Adrenal gland (tissue), 12 donors: Measurements from ENCODE around the gene MEIS3. TPM values are rescaled to one million over a fixed set of nuclear protein-coding genes. Genes with fewer than 3 reads are reported as not detected.
A peak's percentile ranks its signal among the peaks of the same experiment; 100 is the strongest.

Experiments
- DNase-seq, 7 donors: peaks; one replicate each; pipeline ENCODE4 v3.0.0-alpha.2; 2019 to 2020
- H3K27ac ChIP-seq, 5 donors: fragments of 200-600 bp; sonication (generic) in 4 of 5; 1 replicate in 3 of 5; 2 replicates in 2 of 5; pipeline versions ENCODE4 v1.5.1 to v1.8.0; 2016 to 2020; ENCODE audit warnings: mild to moderate bottlenecking in 1 of 5
- H3K27me3 ChIP-seq: fragments of 200-600 bp; 2 replicates; pipeline ENCODE4 v1.8.0; 2021
- H3K36me3 ChIP-seq, 2 donors: fragments of 200-600 bp; replicated peaks in 1 of 2; 1 replicate in 1 of 2; 2 replicates in 1 of 2; pipeline versions ENCODE4 v1.5.1 to v1.8.0; 2018 to 2022
- H3K4me1 ChIP-seq, 2 donors: fragments of 200-600 bp; replicated peaks in 1 of 2; 1 replicate in 1 of 2; 2 replicates in 1 of 2; pipeline versions ENCODE4 v1.5.1 to v1.8.0; 2018 to 2021
- H3K4me3 ChIP-seq, 4 donors: fragments of 200-600 bp; sonication (generic) in 3 of 4; one replicate each; pipeline ENCODE4 v1.5.1; 2016 to 2018
- H3K9me3 ChIP-seq, 3 donors: fragments of 200-600 bp; sonication (generic) in 1 of 3; replicated peaks in 1 of 3; 1 replicate in 2 of 3; 2 replicates in 1 of 3; pipeline versions ENCODE4 v1.5.1 to v1.8.0; 2016 to 2021
- CTCF ChIP-seq, 6 experiments: fragments of 450-650 bp in 4 of 6; fragments of 200-600 bp in 2 of 6; sonication (generic) in 1 of 6; IDR thresholded peaks; 1 replicate in 5 of 6; 2 replicates in 1 of 6; pipeline versions ENCODE4 v1.5.1 to v1.8.0; 2016 to 2021; ENCODE audit warnings: antibody characterized with exemption in 6 of 6, mild to moderate bottlenecking in 2 of 6, moderate library complexity in 1 of 6
- POLR2A ChIP-seq, 2 donors: fragments of 450-650 bp; IDR thresholded peaks; one replicate each; pipeline ENCODE4 v1.6.1; 2017; ENCODE audit warnings: antibody characterized with exemption in 2 of 2, mild to moderate bottlenecking in 2 of 2, moderate library complexity in 1 of 2
- WGBS, 4 donors: extraction: QIAGEN DNeasy Blood & Tissue Kit in 2 of 4; methylation state at CpG; one replicate each; pipeline versions ENCODE4 v1.1.5 to v1.1.7; 2013 to 2017; 5-methylcytosine and 5-hydroxymethylcytosine counted together
- intact Hi-C, 2 donors: fragments of 100-400 bp; cut with DNase I; formaldehyde crosslinking; loops; one replicate each; pipeline versions ENCODE4 v1.14.1 to v1.15.0; 2022 to 2023
- polyA plus RNA-seq, 3 donors: library from polyadenylated mRNA; stranded (reverse); fragments of 200-250 nt in 2 of 3; fragments of 350-450 nt in 1 of 3; fragmentation: Illumina TruSeq in 1 of 3; extraction: RNeasy Lipid Tissue Mini Kit (QIAGEN cat#74804) in 1 of 3; gene quantifications; one replicate each; pipeline ENCODE4 v1.2.3, GENCODE V29; 2013 to 2014
- total RNA-seq, 9 donors: library from RNA; depleted of rRNA in 4 of 9; stranded (reverse); fragments of >200 nt in 4 of 9; fragments of 120-200 nt in 1 of 9; fragmentation: NEBNext Ultra II Directional in 1 of 9; extraction: Animal tissue kit (Norgen Biotek cat#: 25700) in 1 of 9; gene quantifications; one replicate each; pipeline versions ENCODE4 v1.1.0 to v1.2.4, GENCODE V29; 2013 to 2023
- donor health status: healthy with polysubstance abuse.
- donor health status: Bipolar disorder and iron deficiency.
- donor health status: DM: yes; HTN: yes; CAD: no.
- donor health status: DM: no; HTN: no; CAD: no.
- donor health status: DM: no; HTN: no; CAD: no.
- donor health status: DM: yes; HTN: yes; CAD: no.

MEIS3 gene
- total and polyA plus RNA-seq, 12 donors: 2.1 to 15.5 (median 5.1) TPM

GRCh38 chr19:47418692-47419029 lies 666 bp downstream of the MEIS3 start:
- TF ChIP-seq POLR2A (IDR thresholded peaks at IDR 0.05): no peak
- no peak for TF ChIP-seq CTCF (IDR thresholded peaks at IDR 0.05)
- Histone ChIP-seq H3K4me1 (no peaks in the 10 kb centered on the region), H3K27ac (no peak overlapping the region), H3K27me3 (peaks cover 50% of the 10 kb centered on the region), H3K36me3 (no peaks in the 10 kb centered on the region), H3K4me3 (peak overlapping the region in 1 of 4 donors; percentile 53), H3K9me3 (no peaks in the 10 kb centered on the region)
- intact Hi-C loops: no loop called here
- 2 to 8% (median 4%) methylated on average over 4 to 9 of the region's 9 CpGs for WGBS, 4 donors
- DNase-seq: no peak

- Histone ChIP-seq H3K9me3 (no peaks in the 10 kb centered on the region), H3K36me3 (no peaks in the 10 kb centered on the region), H3K4me1 (no peaks in the 10 kb centered on the region), H3K27me3 (peaks cover 44% of the 10 kb centered on the region), H3K4me3 (peak overlapping the region in 1 of 4 donors; percentile 53), H3K27ac (no peak overlapping the region)
- DNase-seq: no peak
- TF ChIP-seq POLR2A (IDR thresholded peaks at IDR 0.05) (no peak), CTCF (IDR thresholded peaks at IDR 0.05) (no peak)
- intact Hi-C loops: no loop called here
- WGBS, 4 donors: 4 to 9% (median 7%) methylated on average over 27 to 34 of the region's 34 CpGs
These were observed 1.3 kb downstream of the MEIS3 start for GRCh38 chr19:47417746-47418691.

GRCh38 chr19:47417107-47417745 lies 2.1 kb downstream of the MEIS3 start:
- no peaks in the 10 kb centered on the region for H3K9me3 ChIP-seq
- no peaks in the 10 kb centered on the region for H3K4me1 ChIP-seq
- no peak for TF ChIP-seq CTCF (IDR thresholded peaks at IDR 0.05)
- TF ChIP-seq POLR2A (IDR thresholded peaks at IDR 0.05): no peak
- peaks cover 37% of the 10 kb centered on the region for H3K27me3 ChIP-seq
- 18 to 29% (median 23%) methylated on average over 13 to 18 of the region's 18 CpGs for WGBS, 4 donors
- no peak overlapping the region for H3K4me3 ChIP-seq
- no peaks in the 10 kb centered on the region for H3K36me3 ChIP-seq
- no peak for DNase-seq
- intact Hi-C loops: no loop called here
- no peak overlapping the region for H3K27ac ChIP-seq

GRCh38 chr19:47416643-47416985 lies 2.7 kb downstream of the MEIS3 start:
- no peak overlapping the region for H3K4me3 ChIP-seq
- intact Hi-C loops: no loop called here
- peaks cover 33% of the 10 kb centered on the region for H3K27me3 ChIP-seq
- DNase-seq: no peak
- H3K4me1 ChIP-seq: no peaks in the 10 kb centered on the region
- no peaks in the 10 kb centered on the region for H3K36me3 ChIP-seq
- WGBS, 4 donors: 51 to 56% (median 54%) methylated on average over 9 to 12 of the region's 12 CpGs
- no peaks in the 10 kb centered on the region for H3K9me3 ChIP-seq
- TF ChIP-seq CTCF (IDR thresholded peaks at IDR 0.05): no peak
- TF ChIP-seq POLR2A (IDR thresholded peaks at IDR 0.05): no peak
- no peak overlapping the region for H3K27ac ChIP-seq
